Measurements from ENCODE around the gene PSD4. TPM values are rescaled to one million over a fixed set of nuclear protein-coding genes. Genes with fewer than 3 reads are reported as not detected.

The PSD4 gene
- total and polyA plus RNA-seq, 4 donors, result 20.9 to 48.1 (median 29.0) TPM

- WGBS, 2 donors, result 91 to 97% methylated on average over 17 of the region's 17 CpGs
- no peaks in the 10 kb centered on the region for H3K4me1 ChIP-seq (ENCODE audit: control insufficient read depth in 5 of 5, insufficient read depth in 5 of 5, low read length in 5 of 5)
- H3K4me3 ChIP-seq, result no peak overlapping the region
- peak overlapping the region in 1 of 2 donors; percentile 25 for H3K9ac ChIP-seq (ENCODE audit: insufficient read depth in 1 of 2, low read length in 2 of 2)
- H3K36me3 ChIP-seq (ENCODE audit: control insufficient read depth in 4 of 4, insufficient read depth in 4 of 4, low read length in 4 of 4), result peaks cover 0 to 14% (median 0%) of the 10 kb centered on the region in 4 donors
- TF ChIP-seq, protein P1, sequence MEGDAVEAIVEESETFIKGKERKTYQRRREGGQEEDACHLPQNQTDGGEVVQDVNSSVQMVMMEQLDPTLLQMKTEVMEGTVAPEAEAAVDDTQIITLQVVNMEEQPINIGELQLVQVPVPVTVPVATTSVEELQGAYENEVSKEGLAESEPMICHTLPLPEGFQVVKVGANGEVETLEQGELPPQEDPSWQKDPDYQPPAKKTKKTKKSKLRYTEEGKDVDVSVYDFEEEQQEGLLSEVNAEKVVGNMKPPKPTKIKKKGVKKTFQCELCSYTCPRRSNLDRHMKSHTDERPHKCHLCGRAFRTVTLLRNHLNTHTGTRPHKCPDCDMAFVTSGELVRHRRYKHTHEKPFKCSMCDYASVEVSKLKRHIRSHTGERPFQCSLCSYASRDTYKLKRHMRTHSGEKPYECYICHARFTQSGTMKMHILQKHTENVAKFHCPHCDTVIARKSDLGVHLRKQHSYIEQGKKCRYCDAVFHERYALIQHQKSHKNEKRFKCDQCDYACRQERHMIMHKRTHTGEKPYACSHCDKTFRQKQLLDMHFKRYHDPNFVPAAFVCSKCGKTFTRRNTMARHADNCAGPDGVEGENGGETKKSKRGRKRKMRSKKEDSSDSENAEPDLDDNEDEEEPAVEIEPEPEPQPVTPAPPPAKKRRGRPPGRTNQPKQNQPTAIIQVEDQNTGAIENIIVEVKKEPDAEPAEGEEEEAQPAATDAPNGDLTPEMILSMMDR (IDR thresholded peaks at IDR 0.05; ENCODE audit: control extremely low read depth, extremely low read depth), result no peak
- no peaks in the 10 kb centered on the region for H3K27me3 ChIP-seq (ENCODE audit: control insufficient read depth in 3 of 3, insufficient read depth in 3 of 3, low read length in 2 of 3)
- no peak for DNase-seq
- no peak overlapping the region for H3K27ac ChIP-seq (ENCODE audit: low read depth in 1 of 2, low read length in 1 of 2)
- H3K9me3 ChIP-seq (ENCODE audit: control insufficient read depth in 4 of 4, insufficient read depth in 3 of 4, low read length in 3 of 4), result no peaks in the 10 kb centered on the region
- no peak for ATAC-seq (ENCODE audit: insufficient read depth, low FRiP score)
Observed at GRCh38 chr2:113200736-113201490, 27.1 kb downstream of the PSD4 start.

DNA sequence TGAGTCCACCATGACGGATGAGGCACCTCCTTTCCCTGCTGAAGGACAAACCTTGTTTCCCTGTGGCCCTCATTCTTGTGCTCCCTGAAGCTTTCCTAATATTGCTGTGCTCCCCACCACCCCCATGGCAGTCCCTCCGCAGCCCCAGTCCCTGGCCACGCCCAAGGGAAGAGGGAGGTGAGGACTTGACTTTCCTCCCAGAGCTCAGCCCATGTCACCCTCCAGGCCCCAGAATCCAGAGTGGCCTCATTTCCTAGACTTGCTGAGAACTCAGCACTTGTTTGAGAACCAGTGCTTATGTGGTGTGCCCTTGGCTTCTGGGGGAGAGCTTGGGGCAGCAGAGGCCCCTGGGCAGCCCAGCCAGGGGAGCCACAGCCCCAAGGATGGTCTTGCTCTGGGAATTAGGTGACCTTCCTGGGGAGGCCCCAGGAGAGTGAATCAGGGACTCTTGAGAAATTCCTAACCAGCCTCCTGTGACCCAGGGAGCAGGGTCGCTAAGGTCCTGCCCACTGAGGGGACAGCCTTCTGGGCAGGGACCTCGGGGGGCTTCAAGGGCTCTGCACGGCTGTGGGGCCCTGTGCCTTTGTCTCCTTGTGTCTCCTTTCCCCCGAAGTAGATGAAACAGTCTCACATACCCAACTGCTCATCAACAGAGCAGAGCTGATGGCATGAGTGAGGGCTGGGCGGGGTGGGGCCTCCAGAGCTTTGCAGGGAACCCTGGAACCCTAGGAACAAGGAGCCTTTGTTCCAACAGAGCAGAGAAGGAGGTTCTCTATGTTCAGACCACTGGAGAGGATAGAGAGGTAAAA lies 27.9 kb downstream of the PSD4 start:
- H3K27ac ChIP-seq (ENCODE audit: low read depth in 1 of 2, low read length in 1 of 2), result no peak overlapping the region
- no peak overlapping the region for H3K4me3 ChIP-seq
- TF ChIP-seq, protein P1 (IDR thresholded peaks at IDR 0.05; ENCODE audit: control extremely low read depth, extremely low read depth), result no peak
- no peaks in the 10 kb centered on the region for H3K27me3 ChIP-seq (ENCODE audit: control insufficient read depth in 3 of 3, insufficient read depth in 3 of 3, low read length in 2 of 3)
- H3K9me3 ChIP-seq (ENCODE audit: control insufficient read depth in 4 of 4, insufficient read depth in 3 of 4, low read length in 3 of 4), result no peaks in the 10 kb centered on the region
- ATAC-seq (ENCODE audit: insufficient read depth, low FRiP score), result no peak
- peaks cover 0 to 12% (median 0%) of the 10 kb centered on the region in 4 donors for H3K36me3 ChIP-seq (ENCODE audit: control insufficient read depth in 4 of 4, insufficient read depth in 4 of 4, low read length in 4 of 4)
- WGBS, 2 donors, result 84 to 94% methylated on average over 8 of the region's 8 CpGs
- no peaks in the 10 kb centered on the region for H3K4me1 ChIP-seq (ENCODE audit: control insufficient read depth in 5 of 5, insufficient read depth in 5 of 5, low read length in 5 of 5)
- H3K9ac ChIP-seq (ENCODE audit: insufficient read depth in 1 of 2, low read length in 2 of 2), result no peak overlapping the region
- DNase-seq, result no peak

GRCh38 chr2:113202305-113203216 lies 28.8 kb downstream of the PSD4 start:
- no peak overlapping the region for H3K27ac ChIP-seq (ENCODE audit: low read depth in 1 of 2, low read length in 1 of 2)
- no peaks in the 10 kb centered on the region for H3K4me1 ChIP-seq (ENCODE audit: control insufficient read depth in 5 of 5, insufficient read depth in 5 of 5, low read length in 5 of 5)
- no peak overlapping the region for H3K9ac ChIP-seq (ENCODE audit: insufficient read depth in 1 of 2, low read length in 2 of 2)
- H3K9me3 ChIP-seq (ENCODE audit: control insufficient read depth in 4 of 4, insufficient read depth in 3 of 4, low read length in 3 of 4), result no peaks in the 10 kb centered on the region
- ATAC-seq (ENCODE audit: insufficient read depth, low FRiP score) (no peak), DNase-seq (peak in 1 of 3 donors; percentile 26)
- H3K4me3 ChIP-seq, result no peak overlapping the region
- peaks cover 0 to 11% (median 0%) of the 10 kb centered on the region in 4 donors for H3K36me3 ChIP-seq (ENCODE audit: control insufficient read depth in 4 of 4, insufficient read depth in 4 of 4, low read length in 4 of 4)
- 82 to 85% methylated on average over 13 of the region's 13 CpGs for WGBS, 2 donors
- H3K27me3 ChIP-seq (ENCODE audit: control insufficient read depth in 3 of 3, insufficient read depth in 3 of 3, low read length in 2 of 3), result no peaks in the 10 kb centered on the region
- TF ChIP-seq, protein P1 (IDR thresholded peaks at IDR 0.05; ENCODE audit: control extremely low read depth, extremely low read depth), result no peak

Measured in lung (tissue), 12 donors.